TTC549 (cell line): ENCODE results near the gene ZNF224.
"Not testable (repeated sequence)": the region's sequence is repeated elsewhere in the genome, so short reads cannot be mapped to it uniquely, and the experiment has no call there.

ENCODE experiments used
- FAIRE-seq: peaks from 2 replicates; lab custom pipeline; 2012; peaks lifted over from hg19 to GRCh38; lab: Jason Lieb, UNC

Gene ZNF224

DNA sequence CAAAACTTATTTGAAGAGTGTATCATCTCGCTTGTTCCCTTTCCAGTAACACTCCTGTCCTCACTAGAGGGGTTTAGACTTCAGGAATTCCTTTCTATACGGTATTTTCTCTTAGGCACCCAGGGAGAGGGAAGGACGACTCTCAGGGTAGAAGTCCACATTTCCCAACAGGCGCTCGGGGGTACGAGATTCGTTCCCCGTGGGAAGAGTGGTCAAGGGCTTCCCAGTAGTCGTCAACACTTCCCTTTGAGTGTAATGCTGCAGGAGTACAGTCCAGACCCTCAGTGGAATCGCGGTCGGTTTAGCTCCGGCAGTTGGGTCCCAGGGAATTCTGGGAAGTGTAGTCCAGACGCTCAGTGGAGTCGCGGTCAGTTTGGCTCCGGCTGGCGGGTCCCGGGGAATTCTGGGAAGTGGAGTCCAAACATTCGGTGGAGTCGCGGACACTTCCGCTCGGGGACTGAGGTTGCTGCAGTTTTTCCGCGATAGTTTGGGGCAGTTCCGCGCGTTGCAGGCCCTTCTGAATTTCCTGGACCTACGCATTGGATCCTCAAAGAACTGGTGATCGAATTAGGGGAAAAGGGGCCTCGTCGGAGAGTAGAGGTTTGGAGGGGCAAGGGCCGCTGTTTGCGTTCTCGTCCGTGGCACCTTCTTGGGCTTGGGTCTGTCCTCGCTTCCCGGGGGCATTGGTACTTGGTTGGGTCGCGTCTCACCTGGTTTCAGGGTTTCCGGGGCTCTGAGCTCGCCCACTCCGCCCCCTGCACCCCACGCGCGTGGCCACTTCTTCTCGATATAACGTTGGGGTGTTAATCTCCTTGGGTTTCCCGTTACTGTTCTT is at the start of gene ZNF224:
Gene ZNF224 (plus strand): TSS at position 431 of the 835 bp plus-strand sequence. CDS start 3,513 bp downstream, outside the sequence.
- peak; percentile 93 for FAIRE-seq

DNA sequence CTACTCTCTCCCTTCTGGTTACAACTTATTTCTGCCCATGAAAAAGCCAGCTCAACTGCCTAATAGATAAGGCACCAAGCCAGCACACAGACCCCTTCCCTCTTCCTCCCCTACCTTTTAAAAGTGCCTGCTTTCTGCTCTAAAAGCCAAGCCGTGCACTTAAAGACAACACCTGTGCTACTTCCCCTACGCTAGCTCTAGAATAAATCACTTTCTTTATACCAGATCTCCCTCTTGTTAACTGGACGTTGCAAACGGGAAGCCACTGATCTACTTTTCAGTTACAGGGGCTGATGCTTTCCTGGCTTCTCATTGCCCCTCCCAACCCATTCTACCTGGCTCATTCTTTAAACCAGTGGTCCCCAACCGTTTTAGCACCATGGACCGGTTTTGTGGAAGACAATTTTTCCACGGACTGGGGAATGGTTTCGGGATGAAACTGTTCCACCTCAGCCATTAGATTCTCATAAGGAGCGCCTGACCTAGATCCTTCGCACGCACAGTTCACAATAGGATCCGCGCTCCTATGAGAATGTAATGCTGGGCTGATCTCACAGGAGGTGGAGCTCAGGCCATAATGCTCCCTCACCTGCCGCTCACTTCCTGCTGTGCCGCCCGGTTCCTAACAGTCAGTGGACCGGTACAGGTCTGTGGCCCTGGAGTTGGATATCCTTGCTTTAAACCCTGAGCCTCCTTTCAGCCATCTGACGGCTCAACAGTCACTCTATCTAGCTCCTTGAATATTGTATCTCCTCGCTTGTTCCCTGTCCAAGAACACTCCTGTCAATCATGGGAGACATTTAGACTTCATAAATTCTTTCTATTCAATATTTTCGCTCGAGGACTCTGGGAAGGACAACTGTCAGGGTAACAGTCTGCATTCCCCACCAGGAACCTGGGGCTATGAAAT is 43.2 kb upstream of the ZNF224 start:
- FAIRE-seq = no peak

GRCh38 chr19:44051650-44052402 is 42.3 kb upstream of the ZNF224 start, which contains the start of gene ZNF223:
Gene ZNF223 (plus strand): TSS chr19:44052036. CDS start chr19:44055177, 3,141 bp downstream.
- peak; percentile 55 for FAIRE-seq

- no peak for FAIRE-seq
Measured at GRCh38 chr19:44055870-44056269, 38.3 kb upstream of the ZNF224 start.

GRCh38 chr19:44059229-44059628 is 34.9 kb upstream of the ZNF224 start:
- no peak for FAIRE-seq

DNA sequence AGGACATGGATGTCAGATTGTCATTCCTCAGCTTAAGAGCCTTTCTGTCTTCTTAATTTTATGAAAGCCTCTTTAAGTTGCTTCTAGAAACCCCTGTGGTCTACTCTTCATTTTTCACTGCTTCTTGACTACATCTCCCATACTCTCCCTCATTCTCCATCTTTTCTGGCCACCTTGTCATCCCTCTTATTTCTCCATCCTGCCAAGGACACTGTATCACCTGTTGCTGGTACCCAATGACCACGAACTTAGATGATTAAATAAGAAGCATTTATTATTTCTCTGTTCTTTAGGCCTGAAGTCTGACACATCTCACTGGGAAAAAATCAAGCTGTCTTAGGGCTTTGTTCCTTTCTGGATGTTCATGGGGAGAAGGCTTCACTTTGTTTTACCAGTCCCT is 33.1 kb upstream of the ZNF224 start:
- FAIRE-seq = no peak

DNA sequence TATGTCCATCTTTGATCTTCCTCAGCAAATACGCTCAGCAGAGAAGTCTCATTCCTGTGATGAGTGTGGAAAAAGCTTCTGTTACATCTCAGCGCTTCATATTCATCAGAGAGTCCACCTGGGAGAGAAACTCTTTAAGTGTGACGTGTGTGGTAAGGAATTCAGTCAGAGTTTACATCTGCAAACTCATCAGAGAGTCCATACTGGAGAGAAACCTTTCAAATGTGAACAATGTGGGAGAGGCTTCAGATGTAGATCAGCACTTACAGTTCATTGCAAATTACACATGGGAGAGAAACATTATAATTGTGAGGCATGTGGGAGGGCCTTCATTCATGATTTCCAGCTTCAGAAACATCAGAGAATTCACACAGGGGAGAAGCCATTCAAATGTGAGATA is 27.9 kb upstream of the ZNF224 start:
- no peak for FAIRE-seq

DNA sequence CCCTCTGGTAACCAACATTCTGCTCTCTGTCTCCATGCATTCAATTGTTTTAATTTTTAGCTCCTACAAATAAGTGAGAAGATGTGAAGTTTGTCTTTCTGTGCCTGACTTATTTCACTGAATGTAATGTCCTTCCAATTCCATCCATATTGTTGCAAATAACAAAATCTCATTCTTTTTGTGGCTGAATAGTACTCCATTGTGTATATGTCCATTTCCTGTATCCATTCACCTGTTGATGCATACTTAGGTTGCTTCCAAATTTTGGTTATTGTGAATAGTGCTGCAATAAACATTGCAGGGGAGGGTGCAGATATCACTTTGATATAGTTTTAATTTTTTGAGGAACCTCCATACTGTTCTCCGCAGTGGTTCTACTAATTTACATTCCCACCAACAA is 24.7 kb upstream of the ZNF224 start:
- FAIRE-seq = no peak

DNA sequence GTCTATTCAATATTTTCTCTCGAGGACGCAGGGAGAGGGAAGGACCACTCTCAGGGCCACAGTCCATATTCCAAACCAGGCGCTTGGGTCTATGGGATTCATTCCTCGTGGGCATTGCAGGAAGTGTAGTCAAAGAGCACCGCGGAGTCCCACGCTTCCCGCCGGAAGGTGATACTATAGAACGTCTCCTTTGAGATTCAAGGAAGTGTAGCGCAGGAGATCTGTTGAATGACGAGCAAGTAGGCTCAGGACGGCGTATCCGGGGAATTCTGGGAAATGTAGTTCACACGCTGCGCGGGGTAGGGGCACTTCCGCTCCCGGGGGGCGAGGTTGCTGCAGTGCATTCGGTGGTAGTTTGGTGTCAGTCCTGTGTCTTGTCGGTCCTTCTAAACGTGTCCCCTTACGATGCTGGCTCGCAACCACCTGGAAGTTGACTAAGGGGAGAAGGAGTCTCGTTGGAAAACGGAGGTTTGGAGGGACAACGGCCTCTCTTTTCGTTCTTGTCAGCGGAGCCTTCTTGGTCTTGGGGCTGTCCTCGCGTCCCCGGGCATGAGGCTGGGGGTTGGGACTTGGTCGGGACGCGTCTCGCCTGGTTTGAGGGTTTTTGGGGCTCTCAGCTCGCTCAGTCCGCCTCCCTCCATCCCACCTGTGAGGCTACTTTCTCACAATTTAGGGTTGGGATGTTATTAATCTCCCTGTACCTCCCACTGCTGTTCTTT is 22.2 kb upstream of the ZNF224 start, which contains the start of gene ZNF284:
Gene ZNF284 (plus strand): TSS at position 336 of the 719 bp plus-strand sequence. CDS start 4,231 bp downstream, outside the sequence.
- FAIRE-seq = peak; percentile 5

- FAIRE-seq = no peak
Measured at GRCh38 chr19:44072543-44073401, 21.4 kb upstream of the ZNF224 start.

GRCh38 chr19:44076325-44076724 is 17.8 kb upstream of the ZNF224 start:
- no peak for FAIRE-seq

GRCh38 chr19:44092108-44092507 is 2.1 kb upstream of the ZNF224 start:
- no peak for FAIRE-seq

DNA sequence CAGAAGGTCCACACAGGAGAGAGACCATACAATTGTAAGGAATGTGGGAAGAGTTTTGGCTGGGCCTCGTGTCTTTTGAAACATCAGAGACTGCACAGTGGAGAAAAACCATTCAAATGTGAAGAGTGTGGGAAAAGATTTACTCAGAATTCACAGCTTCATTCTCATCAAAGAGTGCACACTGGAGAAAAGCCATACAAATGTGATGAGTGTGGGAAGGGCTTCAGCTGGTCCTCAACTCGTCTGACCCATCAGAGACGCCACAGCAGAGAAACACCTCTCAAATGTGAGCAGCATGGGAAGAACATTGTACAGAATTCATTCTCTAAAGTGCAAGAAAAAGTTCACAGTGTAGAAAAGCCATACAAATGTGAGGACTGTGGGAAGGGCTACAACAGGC is 13.6 kb downstream of the ZNF224 start:
- no peak for FAIRE-seq

GRCh38 chr19:44109458-44109857 is 15.3 kb downstream of the ZNF224 start:
- no peak for FAIRE-seq

GRCh38 chr19:44111910-44112463 is 17.8 kb downstream of the ZNF224 start:
- FAIRE-seq = peak; percentile 90

DNA sequence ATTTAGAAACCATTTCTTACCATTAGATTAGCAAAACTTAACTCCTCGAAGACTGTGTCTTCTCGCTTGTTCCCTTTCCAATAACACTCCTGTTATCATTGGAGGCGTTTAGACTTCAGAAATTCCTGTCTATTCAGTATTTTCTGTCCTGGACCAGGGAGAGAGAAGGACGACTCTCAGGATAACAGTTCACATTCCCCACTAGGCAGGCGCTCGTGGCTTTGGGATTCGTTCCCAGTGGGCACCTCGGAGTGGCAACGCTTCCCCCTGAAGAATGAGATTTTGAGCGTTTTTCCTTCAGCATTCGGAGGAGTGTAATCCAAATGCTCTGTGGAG is 18.6 kb downstream of the ZNF224 start:
- FAIRE-seq = no peak

DNA sequence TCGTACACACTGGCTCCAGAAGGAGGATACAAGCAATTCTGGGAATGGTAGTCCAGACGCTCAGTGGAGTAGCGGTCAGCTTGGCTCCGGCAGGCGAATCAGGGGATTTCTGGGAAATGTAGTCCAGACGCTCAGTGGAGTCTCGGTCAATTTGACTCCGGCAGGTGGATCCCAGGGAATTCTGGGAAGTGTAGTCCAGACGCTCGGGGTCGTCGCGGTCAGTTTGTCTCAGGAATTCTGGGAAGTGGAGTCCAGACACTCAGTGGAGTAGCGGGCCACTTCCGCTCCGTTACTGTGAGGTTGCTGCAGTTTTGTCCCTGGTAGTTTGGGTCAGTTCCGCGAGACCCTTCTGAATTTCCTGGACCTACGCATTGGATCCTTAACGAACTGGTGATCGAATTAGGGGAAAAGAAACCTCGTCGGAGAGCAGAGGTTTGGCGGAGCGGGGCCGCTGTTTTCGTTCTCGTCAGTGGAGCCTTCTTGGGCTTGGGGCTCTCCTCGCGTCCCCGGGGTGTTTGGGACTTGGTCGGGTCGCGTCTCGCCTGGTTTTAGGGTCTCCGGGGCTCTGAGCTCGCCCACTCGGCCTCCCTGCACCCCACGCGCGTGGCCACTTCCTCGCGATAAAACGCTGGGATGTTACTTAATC is 19.1 kb downstream of the ZNF224 start, which contains the start of gene ZNF225:
Gene ZNF225 (plus strand): TSS at position 262 of the 646 bp plus-strand sequence. CDS start 2,429 bp downstream, outside the sequence.
- peak; percentile 98 for FAIRE-seq

DNA sequence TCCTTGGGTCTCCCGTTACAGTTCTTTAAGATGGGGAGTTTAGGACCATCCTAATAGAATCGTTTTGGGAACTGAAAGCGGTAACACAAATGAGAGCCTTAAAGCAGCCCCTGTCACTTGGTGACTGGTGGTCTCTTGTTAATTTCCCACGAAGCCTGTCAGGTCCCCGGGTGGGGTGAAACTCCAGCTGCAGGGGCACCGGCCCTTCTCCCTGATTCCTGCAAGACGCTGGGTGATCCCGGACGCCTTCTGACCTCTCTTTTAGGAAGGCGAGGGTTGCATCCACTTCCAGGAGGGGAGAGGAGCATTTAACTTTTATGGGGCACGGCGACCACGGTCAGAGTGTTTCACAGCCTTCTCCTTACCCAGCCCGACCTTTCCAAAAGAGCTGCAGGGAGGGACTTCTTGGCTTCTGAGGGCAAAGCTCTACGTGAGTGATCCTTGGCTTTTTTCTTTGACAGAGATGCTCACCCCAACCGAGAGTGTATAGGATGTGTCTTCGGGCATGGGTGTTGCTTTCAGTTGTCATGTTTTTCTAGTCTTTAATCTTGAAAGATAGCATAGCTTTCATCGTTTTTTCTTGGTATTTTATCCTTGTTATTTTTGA is 19.7 kb downstream of the ZNF224 start:
- no peak for FAIRE-seq

GRCh38 chr19:44121162-44121561 is 27.0 kb downstream of the ZNF224 start:
- not testable (repeated sequence) for FAIRE-seq
